Middle frontal gyrus (tissue), 1 donor: Measurements from ENCODE around the gene HEG1.

ENCODE experiments used
- DNase-seq: peaks from one replicate; pipeline ENCODE4 v3.0.0-alpha.2; 2015; ENCODE audit warnings: low spot score; ENCODE audit errors: extremely low spot score

HEG1 gene

GRCh38 chr3:125050488-125051090 is 5.2 kb downstream of the HEG1 start:
- no peak for DNase-seq

- DNase-seq: no peak
Measured at GRCh38 chr3:125048282-125048681, 7.5 kb downstream of the HEG1 start.

- no peak for DNase-seq
Measured at GRCh38 chr3:125045965-125046364, 9.8 kb downstream of the HEG1 start.

GRCh38 chr3:125045194-125045593 is 10.6 kb downstream of the HEG1 start:
- no peak for DNase-seq

- no peak for DNase-seq
Measured at GRCh38 chr3:125043599-125044151, 12.1 kb downstream of the HEG1 start.

- no peak for DNase-seq
Measured at GRCh38 chr3:125042725-125043406, 12.9 kb downstream of the HEG1 start.

- no peak for DNase-seq
Measured at GRCh38 chr3:125039131-125040100, 16.4 kb downstream of the HEG1 start.

- no peak for DNase-seq
Measured at GRCh38 chr3:125037498-125038150, 18.2 kb downstream of the HEG1 start.

GRCh38 chr3:125035217-125035616 is 20.6 kb downstream of the HEG1 start:
- DNase-seq: no peak

- no peak for DNase-seq
Measured at GRCh38 chr3:125033616-125034015, 22.2 kb downstream of the HEG1 start.

- no peak for DNase-seq
Measured at GRCh38 chr3:125033135-125033534, 22.7 kb downstream of the HEG1 start.

- no peak for DNase-seq
Measured at GRCh38 chr3:125032683-125033082, 23.1 kb downstream of the HEG1 start.

- DNase-seq: no peak
Measured at GRCh38 chr3:125032100-125032643, 23.6 kb downstream of the HEG1 start.

GRCh38 chr3:125031544-125031943 is 24.3 kb downstream of the HEG1 start:
- no peak for DNase-seq

- no peak for DNase-seq
Measured at GRCh38 chr3:125028657-125029056, 27.1 kb downstream of the HEG1 start.

GRCh38 chr3:125025642-125026041 is 30.2 kb downstream of the HEG1 start:
- DNase-seq: no peak

GRCh38 chr3:125024817-125025216 is 31.0 kb downstream of the HEG1 start:
- no peak for DNase-seq

- DNase-seq: no peak
Measured at GRCh38 chr3:125023833-125024555, 31.8 kb downstream of the HEG1 start.

GRCh38 chr3:125022206-125022605 is 33.6 kb downstream of the HEG1 start:
- DNase-seq: no peak

GRCh38 chr3:125019271-125019670 is 36.5 kb downstream of the HEG1 start:
- no peak for DNase-seq
